Measurements from ENCODE around the gene OLFM2.

Gene OLFM2

DNA sequence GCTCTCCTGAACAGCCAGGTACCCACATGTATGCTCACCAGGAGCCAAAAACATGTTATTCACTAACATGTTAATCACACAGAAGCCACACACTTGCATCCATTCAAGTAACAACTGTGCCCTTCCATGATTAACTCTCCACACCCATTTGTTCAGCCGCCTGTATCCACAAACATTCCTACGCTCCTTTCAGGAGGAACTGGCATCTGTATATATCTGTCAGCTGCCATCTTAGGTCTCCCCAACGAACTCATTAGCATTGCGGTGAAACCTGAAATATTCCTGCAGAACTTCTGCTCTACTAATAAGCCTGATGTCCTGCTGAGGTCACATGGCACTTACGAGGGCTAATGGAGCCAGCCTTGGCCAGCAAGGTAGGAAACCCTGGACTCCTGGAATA, 33.0 kb downstream of the OLFM2 start:
- no peak for DNase-seq

DNA sequence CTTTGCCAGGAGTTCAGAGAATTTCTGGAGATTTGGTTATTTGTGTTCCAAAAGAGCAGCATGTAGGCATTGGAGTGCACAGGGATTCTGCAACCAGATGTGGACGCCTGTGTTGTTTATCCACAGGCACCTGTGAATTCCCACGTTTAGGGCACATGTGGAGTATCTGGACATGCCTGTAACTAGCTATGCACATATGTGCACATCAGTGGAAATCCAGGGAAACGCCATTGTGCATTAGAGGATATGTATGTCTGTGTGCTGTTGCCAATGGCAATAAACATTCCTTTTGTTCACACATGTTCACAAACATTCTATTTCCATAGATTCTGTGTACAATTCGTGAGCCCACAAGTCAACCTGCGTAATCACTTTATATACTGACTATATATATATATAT, 34.7 kb downstream of the OLFM2 start:
- no peak for DNase-seq

DNA sequence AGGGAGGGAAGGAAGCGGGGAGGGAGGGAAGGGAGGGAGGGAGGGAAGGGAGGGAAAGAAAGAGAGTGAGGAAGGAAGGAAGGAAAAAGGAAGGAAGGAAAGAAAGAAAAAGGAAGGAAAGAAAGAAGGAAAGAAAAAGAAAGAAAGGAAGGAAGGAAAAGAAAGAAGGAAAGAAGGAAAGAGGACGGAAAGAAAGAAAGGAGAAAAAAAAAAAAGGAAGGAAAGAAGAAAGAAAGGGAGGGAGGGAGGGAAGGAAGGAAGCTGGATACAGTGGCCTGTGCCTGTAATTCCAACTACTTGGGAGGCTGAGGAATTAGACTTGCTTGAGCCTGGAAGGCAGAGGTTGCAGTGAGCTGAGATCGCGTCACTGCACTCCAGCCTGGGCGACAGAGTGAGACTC, 35.3 kb downstream of the OLFM2 start:
- DNase-seq: no peak

DNA sequence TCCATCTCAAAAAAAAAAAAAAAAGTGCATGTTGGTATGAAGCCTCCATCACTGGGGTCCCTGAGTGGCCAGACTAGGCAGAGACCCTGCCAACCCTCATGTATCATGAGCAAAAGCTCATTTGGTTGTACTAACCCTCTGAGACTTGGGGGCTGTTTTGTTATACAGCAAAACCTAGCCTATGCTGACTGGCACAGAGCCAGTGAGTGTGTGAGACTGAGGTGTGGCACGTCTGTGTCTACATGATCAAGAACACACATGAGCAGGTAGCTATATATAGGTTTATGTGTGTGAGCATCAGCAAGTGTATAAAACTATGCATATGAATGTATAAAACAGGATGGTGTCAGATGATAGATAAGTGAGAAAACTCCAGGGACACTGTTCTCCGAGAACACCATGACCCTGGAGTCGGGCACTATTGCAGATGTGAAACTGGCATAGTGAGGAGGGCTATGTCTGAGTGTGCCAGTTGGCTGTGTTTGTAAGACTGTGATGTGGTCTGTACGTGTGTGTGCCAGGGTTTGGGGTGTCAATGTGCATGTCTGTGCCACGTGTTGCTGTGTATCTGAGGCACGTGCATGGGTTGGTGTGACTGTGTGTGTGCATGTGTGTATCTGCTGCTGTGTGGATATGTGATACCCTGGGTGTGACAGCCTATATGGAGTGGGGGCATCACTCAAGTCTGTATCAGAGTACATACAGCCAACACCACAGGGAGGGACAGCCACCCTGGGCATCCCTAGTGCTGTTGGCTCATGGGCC, 44.5 kb downstream of the OLFM2 start:
- DNase-seq: no peak

DNA sequence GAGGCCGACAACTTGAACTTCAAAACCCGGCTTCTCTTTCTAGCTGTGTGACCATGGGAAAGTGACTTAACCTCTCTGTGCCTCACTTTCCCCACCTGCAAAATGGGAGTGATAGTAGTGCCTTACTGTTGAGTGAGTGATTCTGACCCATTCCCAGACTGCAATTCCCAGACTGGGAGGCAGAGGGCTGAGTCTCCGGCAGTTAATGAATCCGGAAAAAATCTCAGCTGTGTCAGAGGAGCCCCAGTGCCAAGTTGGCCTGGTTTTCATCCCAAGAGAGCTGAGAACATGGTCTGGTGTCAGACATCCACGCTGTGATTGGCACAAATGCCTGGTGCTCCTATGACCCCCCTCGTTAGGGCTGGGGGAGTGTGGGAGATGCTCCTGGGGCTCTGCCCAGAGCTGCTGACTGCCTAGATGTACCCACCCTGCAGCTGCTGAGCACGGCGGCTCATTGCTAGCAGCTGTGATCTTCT, 51.2 kb downstream of the OLFM2 start:
- DNase-seq: no peak

DNA sequence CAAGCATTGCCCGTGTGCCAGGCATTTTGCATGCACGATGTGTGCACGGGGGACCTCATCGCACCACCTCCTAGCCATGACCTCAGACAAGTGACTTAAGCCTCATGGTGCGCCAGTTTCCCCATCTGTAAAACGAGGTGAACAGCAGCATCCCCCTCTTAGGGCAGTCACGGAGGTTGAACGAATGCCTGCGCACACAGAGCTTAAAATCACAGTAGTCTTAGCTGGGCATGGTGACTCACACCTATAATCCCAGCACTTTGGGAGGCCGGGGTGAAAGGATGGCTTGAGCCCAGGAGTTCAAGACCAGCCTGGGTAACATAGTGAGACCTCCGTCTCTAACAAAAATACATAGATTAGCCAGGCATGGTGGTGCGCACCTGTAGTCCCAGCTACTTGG, 52.6 kb downstream of the OLFM2 start:
- no peak for DNase-seq

DNA sequence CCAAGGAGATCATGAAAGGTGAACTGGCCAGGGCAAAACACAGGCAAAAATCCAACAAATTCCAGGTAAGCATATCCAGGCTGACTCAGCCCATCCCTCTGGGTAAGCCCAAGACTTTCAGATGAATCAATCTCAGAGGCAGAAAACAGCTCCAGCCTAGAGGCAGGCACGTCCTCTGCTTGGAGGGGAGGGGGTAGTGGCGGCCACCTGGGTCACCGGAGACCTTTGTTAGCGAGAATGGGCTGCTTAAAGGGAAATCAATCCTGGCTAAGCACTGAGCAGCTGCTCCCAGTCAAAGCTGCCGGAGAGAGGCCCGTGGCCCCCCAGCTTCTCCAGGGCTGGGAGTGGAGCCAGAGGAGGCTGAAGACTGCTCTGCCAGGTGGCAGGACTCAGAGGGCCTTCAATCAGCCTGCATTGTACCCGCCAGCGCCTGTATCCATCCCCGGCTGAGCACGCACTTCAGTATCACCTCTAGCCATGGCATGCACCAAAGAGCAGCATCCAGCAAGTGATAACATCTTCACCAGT, 53.0 kb downstream of the OLFM2 start:
- DNase-seq: no peak

DNA sequence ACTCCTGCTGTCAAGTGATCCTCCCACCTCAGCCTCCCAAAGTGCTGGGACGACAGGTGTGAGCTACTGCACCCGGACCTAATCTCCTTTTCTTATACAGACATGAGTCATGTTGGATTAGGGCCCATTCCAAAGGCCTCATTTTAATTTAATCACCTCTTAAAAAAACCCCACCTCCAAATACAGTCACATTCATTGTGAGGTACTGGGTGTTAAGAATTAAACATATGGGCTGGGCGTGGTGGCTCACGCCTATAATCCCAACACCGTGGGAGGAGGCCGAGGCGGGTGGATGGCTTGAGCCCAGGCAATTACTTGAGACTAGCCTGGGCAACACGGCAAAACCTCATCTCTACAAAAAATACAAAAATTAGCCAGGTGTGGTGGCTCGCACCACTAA, 54.6 kb downstream of the OLFM2 start:
- DNase-seq: no peak

DNA sequence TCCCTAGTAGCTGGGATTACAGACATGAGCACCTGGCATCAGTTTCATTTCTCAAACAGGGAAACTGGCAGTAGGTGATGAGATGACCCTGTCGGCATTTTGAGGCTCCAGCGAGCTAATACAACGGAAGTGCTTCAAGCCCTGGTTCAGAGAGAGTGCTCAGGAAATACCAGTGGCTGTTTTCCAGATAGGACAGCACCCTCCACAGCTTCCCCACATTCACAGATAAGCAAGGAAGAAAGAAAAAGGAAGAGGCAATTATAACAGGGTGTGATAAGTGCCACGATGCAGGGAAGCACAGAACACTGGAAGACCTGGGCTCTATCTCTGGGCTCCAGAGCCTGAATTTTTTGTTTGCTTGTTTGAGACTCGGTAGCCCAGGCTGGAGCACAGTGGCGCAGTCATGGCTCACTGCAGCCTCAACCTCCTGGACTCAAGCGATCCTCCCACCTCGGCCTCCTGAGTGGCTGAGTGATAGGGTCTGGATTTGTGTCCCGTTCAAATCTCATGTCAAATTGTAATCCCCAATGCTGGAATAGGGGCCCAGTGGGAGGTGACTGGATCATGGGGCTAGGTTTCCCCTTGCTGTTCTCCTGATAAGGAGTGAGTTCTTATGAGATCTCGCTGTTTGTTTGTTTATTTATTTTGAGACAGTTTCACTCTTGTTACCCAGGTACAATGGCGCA, 57.7 kb downstream of the OLFM2 start:
- DNase-seq: no peak

DNA sequence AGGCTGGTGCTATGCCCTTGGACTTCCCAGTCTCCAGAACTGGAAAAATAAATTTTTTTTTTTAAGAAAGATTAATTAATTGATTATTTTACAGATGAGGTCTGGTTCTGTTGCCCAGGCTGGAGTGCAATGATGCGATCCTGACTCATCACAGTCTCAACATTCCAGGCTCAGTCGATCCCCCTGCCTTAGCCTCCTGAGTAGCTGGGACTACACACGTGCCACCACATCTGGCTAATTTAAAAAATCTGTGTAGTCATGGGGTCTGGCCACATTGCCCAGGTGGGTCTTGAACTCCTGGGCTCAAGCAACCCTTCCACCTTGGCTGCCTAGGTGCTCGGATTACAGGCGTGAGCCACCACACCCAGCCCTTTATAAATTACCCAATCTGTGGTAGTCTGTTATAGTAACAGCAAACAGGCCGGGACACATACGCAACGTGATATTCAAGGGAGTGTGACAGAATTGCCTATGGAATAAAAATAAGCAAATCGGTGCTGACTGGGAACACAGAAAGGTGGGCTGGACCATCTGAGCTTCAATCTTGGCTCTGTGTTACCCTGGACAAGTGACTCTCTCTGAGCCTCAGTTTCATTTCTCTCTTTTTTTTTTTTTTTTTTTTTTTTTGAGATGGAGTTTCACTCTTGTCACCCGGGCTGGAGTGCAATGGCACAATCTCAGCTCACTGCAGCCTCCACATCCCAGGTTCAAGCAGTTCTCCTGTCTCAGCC, 58.4 kb downstream of the OLFM2 start:
- DNase-seq: no peak

DNA sequence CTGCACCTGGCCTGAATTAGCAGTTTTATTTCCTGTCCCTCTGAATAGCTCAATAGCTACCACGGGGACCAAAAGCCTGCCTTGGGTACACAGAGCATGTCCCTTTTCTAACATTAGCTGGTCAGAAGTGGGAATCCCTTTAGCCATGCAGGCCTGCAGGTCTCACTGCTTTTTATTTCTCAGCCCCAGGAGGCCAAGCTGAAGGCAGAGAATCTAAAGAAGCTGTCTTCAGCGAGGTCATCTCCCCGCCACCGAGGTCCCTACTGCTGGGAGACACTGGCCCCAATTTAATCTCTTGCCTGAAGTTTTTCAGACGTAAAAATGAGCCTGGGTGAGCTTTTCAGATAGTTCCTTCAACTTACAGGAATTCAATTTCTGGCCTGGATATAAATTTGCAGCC, 60.5 kb downstream of the OLFM2 start:
- DNase-seq: no peak

DNA sequence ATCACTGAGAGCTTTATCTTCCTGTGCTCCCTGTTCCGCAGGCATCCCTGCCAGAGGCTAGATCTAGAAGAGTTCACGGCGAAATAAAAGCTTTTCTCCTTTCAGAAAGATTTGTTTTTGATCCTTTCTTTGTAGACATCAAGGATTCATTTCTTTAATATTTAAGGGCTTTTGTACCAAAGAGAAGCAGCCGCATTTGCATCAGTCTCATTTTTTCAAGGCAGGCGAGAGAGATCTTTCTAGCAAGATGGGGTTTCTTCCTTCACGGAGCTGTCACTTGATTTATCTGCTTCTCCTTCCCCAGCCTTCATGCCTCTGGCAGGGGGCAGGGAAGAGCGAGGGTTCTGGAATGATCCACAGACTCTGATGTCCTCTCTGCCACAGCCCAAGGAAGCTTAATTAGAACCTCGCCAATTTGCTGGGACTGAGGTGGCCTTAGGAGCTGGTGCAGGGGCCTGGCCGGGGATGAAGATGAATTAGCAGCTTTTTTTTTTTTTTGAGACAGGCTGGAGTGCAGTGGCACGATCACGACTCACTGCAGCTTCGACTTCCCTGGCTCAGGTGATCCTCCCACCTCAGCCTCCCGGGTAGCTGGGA, 61.2 kb downstream of the OLFM2 start:
- DNase-seq: no peak

DNA sequence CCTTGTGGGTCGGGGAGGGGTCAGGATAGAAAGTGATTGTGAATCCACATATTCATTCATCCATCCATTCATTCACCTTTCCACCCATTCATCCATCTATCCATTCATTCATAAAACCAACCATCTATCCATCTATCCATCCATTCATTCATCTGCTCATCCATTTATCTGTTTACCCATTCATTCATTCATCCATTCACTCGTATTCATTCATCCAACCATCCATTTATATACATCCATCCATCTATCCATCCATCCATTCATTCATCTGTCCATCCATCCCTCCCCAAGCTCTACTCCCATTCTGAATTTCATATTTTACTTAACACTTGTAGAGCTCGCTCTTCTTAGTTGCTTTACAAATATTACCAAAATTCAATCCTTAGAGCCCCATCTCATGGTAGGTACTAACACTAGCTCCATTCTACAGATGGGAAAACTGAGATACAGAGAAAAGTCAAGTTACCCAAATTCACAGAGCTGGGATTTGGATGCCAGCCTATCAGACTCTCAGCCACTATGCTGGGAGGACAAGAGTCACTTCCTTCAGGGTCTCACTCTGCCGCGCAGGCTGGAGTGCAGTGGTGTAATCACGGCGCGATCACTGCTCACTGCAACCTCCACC, 63.6 kb downstream of the OLFM2 start:
- DNase-seq: no peak

DNA sequence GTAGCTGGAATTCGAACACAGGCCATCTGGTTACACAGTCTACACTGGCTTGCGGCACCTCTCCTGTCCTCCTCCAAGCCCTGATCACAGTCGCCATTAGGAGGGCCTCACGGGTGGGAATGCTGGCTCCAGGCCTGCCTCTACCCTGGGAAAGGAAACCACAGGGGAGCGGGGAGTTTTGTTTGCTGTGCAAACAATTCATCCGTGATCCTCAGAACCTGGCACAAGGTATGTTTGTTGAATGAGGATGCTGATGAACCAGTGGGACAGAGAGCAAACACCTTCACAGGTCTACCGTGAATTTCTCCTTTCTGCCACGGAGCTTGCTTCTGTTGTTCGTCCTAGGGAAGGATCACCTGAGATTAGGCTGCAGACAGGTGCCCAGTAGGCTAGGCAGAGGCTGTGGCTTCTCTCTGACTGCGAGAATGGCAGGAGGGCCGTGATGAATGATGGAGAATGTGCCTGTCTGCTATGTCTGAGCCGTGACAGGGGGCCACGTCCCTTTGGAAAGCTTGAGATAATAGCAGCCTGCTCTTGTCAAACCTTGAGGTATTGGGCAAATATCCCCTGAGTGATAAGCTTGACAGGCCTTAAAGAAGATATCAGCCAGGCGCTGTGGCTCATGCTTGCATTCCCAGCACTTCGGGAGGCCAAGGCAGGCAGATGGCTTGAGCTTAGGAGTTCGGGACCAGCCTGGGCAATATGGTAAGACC, 64.5 kb downstream of the OLFM2 start:
- no peak for DNase-seq

DNA sequence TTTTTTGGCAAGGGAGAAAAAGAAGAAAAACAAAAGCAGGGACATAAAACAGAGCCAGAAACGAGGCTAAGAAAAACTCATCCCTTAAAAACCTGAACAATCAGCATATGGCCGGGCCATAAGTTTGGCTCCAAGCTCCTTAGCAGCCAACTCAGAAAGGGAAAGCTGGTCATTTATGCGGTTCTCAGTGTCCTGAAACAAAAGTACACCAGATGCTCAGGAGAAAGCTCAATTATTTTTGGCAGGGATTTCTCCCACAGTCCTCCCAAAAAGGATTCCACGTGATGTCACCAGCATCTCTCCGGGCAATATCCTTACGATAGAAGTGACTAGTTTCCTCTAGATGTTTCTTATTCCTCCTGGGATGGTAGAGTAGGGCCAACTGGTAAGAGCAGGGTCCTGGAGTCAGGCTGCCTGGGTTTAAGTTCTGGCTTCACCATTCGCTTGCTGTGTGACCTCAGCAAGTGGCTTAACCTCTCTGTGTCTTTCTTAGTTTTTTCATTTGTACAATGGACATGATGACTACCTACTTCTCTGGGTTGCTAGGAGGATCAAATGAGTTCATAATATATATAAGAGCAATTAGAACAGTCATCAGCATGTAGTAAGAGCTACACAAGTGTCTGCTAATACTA, 67.2 kb downstream of the OLFM2 start:
- no peak for DNase-seq

DNA sequence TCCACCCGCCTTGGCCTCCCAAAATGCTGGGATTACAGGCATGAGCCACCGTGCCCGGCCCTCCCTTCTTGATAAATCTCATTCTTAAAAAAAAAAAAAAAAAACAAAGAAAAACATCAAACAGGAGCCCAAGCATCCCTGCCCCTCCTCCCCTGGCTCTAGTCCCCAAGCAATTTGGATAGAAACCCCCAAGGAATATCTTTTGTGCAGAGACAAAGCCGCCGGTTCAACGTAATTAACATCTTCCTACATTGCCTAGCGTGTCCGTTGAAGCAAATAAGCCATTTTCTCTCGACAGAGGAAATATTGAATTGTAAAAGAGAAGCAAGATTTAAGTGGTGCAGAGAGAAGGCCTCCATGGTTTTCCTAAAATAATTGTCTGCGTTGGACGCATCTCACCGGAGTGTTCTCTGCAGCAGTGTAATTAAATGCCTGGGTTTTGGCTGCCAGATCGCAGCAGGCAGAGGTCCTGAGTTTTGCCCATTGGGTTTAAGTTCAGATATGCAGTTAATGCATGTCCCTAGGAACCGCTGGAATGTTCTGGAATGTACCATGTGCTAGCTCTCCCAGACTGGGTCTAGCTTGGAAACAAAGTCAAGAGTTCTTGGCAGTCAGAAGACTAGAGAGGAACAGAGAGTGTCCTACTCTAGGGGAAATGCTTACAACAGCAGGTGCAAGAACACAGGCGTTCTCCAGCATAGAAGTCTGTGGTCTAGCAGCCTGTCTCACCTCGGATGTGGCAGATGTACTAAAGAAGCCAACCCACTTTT, 70.4 kb downstream of the OLFM2 start:
- DNase-seq: no peak

DNA sequence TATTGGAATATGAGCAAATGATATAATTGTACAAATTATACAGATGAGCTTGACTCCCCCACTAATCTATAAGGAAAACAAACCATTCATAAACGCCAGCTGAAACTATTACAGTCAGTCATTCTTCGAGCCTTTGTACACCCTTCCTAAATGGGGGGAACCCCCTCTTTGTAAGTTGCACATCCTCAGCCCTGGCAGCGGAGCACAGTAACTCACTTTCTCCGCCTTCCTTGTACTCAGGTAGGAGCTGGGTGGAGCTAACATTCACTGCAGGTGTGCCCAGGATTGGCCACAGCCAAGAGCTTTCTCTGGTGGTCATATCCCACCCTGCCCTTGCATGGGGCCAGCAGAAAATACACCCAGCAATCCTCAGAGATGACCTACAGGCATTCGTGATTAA, 72.6 kb downstream of the OLFM2 start:
- no peak for DNase-seq

DNA sequence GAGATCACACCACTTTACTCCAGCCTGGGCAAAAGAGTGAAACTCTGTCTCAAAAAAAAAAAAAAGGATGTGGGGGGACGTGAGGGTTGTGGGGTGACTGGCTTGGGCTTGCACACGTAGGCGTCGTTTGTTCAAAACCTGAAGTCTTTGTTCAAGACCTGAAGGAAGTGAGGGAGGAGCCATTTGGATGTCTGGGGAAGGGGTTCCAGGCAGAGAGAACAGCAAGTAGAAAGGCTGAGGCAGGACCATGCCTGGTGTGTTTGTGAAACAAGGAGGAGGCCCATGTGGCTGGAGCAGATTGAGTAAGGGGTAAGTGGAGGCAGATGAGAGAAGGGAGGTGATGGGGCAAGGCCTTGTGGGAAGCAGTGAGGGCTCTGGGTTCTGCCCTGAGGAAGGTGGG, 73.4 kb downstream of the OLFM2 start:
- DNase-seq: no peak

DNA sequence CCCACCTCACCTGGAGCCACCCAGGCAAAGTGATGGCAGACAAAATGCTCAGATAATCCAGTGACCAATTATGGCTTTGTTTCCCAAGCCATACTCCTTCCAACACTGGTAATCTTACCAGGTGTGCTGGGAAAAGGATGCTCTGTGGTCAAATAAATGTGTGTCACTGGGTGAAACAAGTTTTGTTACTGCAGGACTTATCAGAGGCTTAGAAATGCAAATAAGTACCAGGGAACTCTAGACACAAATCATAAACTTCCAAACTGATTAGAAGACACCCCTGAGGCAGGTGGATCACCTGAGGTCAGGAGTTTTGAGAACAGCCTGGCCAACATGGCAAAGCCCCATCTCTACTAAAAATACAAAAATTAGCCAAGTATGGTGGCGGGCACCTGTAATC, 74.8 kb downstream of the OLFM2 start:
- no peak for DNase-seq

DNA sequence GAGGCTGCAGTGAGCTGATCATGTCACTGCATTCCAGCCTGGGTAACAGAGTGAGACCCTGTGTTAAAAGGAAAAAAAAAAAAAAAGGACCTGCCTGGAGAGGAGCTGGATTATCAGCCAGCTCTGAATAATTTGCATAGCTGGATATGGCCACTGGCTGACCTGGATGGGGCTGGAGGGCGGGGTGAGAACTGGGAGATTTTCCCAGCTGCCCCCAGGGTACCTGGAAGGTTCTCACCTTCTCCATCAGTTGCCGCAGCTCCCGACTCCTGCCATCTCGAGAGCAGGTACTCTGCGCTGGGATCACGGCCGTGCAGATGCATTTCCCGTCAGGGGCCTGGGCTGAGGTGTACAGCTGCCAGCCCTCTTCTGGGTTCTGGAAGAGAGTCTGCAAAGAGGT, 75.9 kb downstream of the OLFM2 start:
- DNase-seq: no peak

DNA sequence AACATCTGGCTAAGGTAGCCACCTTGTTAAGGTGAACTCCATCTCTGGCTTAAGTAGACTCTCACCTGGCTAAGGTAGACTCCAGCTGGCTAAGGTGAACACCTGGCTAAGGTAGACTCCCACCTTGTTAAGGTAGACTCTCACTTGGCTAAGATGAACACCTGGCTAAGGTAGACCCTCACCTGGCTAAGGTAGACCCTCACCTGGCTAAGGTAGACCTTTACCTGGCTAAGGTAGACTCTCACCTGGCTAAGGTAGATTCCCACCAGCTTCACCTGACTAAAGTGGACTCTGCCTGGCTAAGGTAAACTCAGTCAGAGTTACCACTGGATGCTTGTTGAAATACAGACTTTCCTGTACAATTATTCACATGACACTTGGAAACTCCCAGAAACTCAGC, 77.5 kb downstream of the OLFM2 start:
- DNase-seq: no peak

Data from activated gamma-delta T cell (primary cell).